PFSK-1 (cell line): ENCODE data around the gene KCNK17.

Experiments
- FOXP2 ChIP-seq: optimal IDR thresholded peaks from 2 replicates; pipeline ENCODE3; 2011; ENCODE audit warnings: borderline replicate concordance, control low read depth, inconsistent platforms; ENCODE audit not compliant: insufficient read depth; ENCODE audit errors: extremely low read length, extremely low read depth
- POLR2AphosphoS5 ChIP-seq: IDR thresholded peaks from 2 replicates; pipeline ENCODE4 v1.6.1; 2012; ENCODE audit warnings: low read depth, mild to moderate bottlenecking, control low read depth, low read length, moderate library complexity
- REST ChIP-seq, 2 experiments: IDR thresholded peaks; 2 replicates each; pipeline versions ENCODE4 v1.6.1 to v1.8.0; 2011 to 2012; ENCODE audit warnings: low read depth in 2 of 2, low read length in 2 of 2, control low read depth in 1 of 2, inconsistent platforms in 1 of 2, mild to moderate bottlenecking in 1 of 2, moderate library complexity in 1 of 2; ENCODE audit not compliant: insufficient read depth in 1 of 2
- SIN3A ChIP-seq: IDR thresholded peaks from 2 replicates; pipeline ENCODE4 v1.6.1; 2012; ENCODE audit warnings: mild to moderate bottlenecking, low read length, moderate library complexity, borderline replicate concordance; ENCODE audit not compliant: insufficient read depth
- TAF1 ChIP-seq: IDR thresholded peaks from 2 replicates; pipeline ENCODE4 v1.6.1; 2012; ENCODE audit warnings: low read length, control low read depth, borderline replicate concordance; ENCODE audit not compliant: insufficient read depth

- TF ChIP-seq REST (IDR thresholded peaks at IDR 0.05; ENCODE audit: insufficient read depth in 1 of 2, low read depth in 2 of 2, low read length in 2 of 2) (no peak), POLR2AphosphoS5 (no peak), TAF1 (no peak), FOXP2 (no peak), SIN3A (no peak)
Observed at GRCh38 chr6:39261751-39262150, 52.5 kb downstream of the KCNK17 start.
